HepG2 (cell line): Measurements from ENCODE around the gene NTN5. TPM values are rescaled to one million over a fixed set of nuclear protein-coding genes. Genes with fewer than 3 reads are reported as not detected.

Experiments used
- GABPA ChIP-seq, 2 experiments: IDR thresholded peaks; 2 replicates each; pipeline ENCODE4 v1.6.1; 2011 to 2016; ENCODE audit warnings: low read depth in 2 of 2, low read length in 1 of 2, missing biosample characterization in 1 of 2, missing genetic modification characterization in 1 of 2
- GTF2F1 ChIP-seq: fragments of 150-350 bp; IDR thresholded peaks from 2 replicates; pipeline ENCODE4 v1.6.1; 2014; ENCODE audit warnings: low read length
- HOXD1 ChIP-seq: sonication (generic); formaldehyde crosslinking; IDR thresholded peaks from 2 replicates; pipeline ENCODE4 v1.5.0; 2020; ENCODE audit warnings: missing genetic modification reagents
- KAT8 ChIP-seq: IDR thresholded peaks from 2 replicates; pipeline ENCODE4 v1.6.1; 2016; ENCODE audit warnings: missing genetic modification reagents, missing compliant biosample characterization
- KDM5A ChIP-seq: fragments of 200-600 bp; sonication (generic); IDR thresholded peaks from 2 replicates; pipeline ENCODE4 v1.7.0; 2018; ENCODE audit warnings: antibody characterized with exemption, mild to moderate bottlenecking, low read length, borderline replicate concordance
- MAZ ChIP-seq, 2 experiments: sonication (generic) in 1 of 2; formaldehyde crosslinking in 1 of 2; IDR thresholded peaks; 2 replicates each; pipeline versions ENCODE4 v1.5.0 to v1.6.1; 2012 to 2020; ENCODE audit warnings: low read depth in 2 of 2, mild to moderate bottlenecking in 2 of 2, borderline replicate concordance in 1 of 2, improper control_type of control experiment in 1 of 2, low read length in 1 of 2, missing genetic modification reagents in 1 of 2, moderate library complexity in 1 of 2
- RBM22 ChIP-seq: fragments of 200-400 bp; formaldehyde crosslinking; optimal IDR thresholded peaks from 2 replicates; pipeline ENCODE3; 2017; ENCODE audit warnings: mild to moderate bottlenecking, low read length, moderate library complexity
- SP1 ChIP-seq, 2 experiments: fragments of 450-650 bp in 1 of 2; sonication (generic) in 1 of 2; formaldehyde crosslinking in 1 of 2; IDR thresholded peaks; 2 replicates each; pipeline versions ENCODE4 v1.4.0 to v1.6.1; 2016 to 2020; ENCODE audit warnings: missing genetic modification reagents in 1 of 2
- ZBTB7A ChIP-seq: sonication (generic); formaldehyde crosslinking; IDR thresholded peaks from 2 replicates; pipeline ENCODE4 v1.8.0; 2022; ENCODE audit warnings: mild to moderate bottlenecking, missing genetic modification reagents
- ZC3H13 ChIP-seq: sonication (generic); formaldehyde crosslinking; IDR thresholded peaks from 2 replicates; pipeline ENCODE4 v1.8.1; 2023; ENCODE audit warnings: mild to moderate bottlenecking, missing genetic modification reagents, moderate library complexity
- ZNF317 ChIP-seq: sonication (generic); formaldehyde crosslinking; IDR thresholded peaks from 2 replicates; pipeline ENCODE4 v1.5.0; 2020; ENCODE audit warnings: mild to moderate bottlenecking, missing genetic modification reagents
- ZNF547 ChIP-seq: sonication (generic); formaldehyde crosslinking; IDR thresholded peaks from 2 replicates; pipeline ENCODE4 v1.5.1; 2020; ENCODE audit warnings: mild to moderate bottlenecking, missing genetic modification reagents
- polyA plus RNA-seq, 8 experiments: library from polyadenylated mRNA; depleted of rRNA in 3 of 8; stranded (reverse) in 7 of 8; unstranded in 1 of 8; fragments of >200 nt; fragmentation: Illumina TruSeq in 4 of 8; extraction: Trizol in 4 of 8; gene quantifications; 2 replicates each; pipeline versions ENCODE4 v1.2.1 to v1.2.3, GENCODE V29; 2011 to 2016; ENCODE audit warnings: low read depth in 4 of 8, missing spikeins in 1 of 8, mixed read lengths in 1 of 8; ENCODE audit not compliant: insufficient read depth in 1 of 8
- total RNA-seq, 5 experiments: library from RNA; depleted of rRNA; stranded (reverse); fragments of >200 nt; fragmentation: Illumina TruSeq; extraction: Trizol; gene quantifications; 2 replicates each; pipeline ENCODE4 v1.2.3, GENCODE V29; 2016; ENCODE audit warnings: low read depth in 1 of 5
- TF ChIP-seq, protein P1 (sequence below): sonication (generic); formaldehyde crosslinking; IDR thresholded peaks from 2 replicates; pipeline ENCODE4 v1.5.0; 2020; ENCODE audit warnings: missing genetic modification reagents
- TF ChIP-seq, protein P2 (sequence below): sonication (generic); formaldehyde crosslinking; IDR thresholded peaks from 2 replicates; pipeline ENCODE4 v1.5.1; 2020; ENCODE audit warnings: missing genetic modification reagents, mild to moderate bottlenecking, borderline replicate concordance
- TF ChIP-seq, protein P3 (sequence below): sonication (generic); formaldehyde crosslinking; IDR thresholded peaks from 2 replicates; pipeline ENCODE4 v1.5.1; 2020; ENCODE audit warnings: missing genetic modification reagents, mild to moderate bottlenecking, borderline replicate concordance
- TF ChIP-seq, protein P4 (sequence below): sonication (generic); formaldehyde crosslinking; IDR thresholded peaks from 2 replicates; pipeline ENCODE4 v1.4.0; 2020; ENCODE audit warnings: missing genetic modification reagents
- TF ChIP-seq, protein P5 (sequence below): IDR thresholded peaks from 2 replicates; pipeline ENCODE4 v1.6.1; 2018; ENCODE audit warnings: missing genetic modification reagents, mild to moderate bottlenecking, missing compliant biosample characterization

NTN5 gene
- total and polyA plus RNA-seq, 2 of the 13 experiments (the other 11 are each of a cell fraction or from before 2014, with no cell fraction given), result 0.05 TPM; not detected in 1

DNA sequence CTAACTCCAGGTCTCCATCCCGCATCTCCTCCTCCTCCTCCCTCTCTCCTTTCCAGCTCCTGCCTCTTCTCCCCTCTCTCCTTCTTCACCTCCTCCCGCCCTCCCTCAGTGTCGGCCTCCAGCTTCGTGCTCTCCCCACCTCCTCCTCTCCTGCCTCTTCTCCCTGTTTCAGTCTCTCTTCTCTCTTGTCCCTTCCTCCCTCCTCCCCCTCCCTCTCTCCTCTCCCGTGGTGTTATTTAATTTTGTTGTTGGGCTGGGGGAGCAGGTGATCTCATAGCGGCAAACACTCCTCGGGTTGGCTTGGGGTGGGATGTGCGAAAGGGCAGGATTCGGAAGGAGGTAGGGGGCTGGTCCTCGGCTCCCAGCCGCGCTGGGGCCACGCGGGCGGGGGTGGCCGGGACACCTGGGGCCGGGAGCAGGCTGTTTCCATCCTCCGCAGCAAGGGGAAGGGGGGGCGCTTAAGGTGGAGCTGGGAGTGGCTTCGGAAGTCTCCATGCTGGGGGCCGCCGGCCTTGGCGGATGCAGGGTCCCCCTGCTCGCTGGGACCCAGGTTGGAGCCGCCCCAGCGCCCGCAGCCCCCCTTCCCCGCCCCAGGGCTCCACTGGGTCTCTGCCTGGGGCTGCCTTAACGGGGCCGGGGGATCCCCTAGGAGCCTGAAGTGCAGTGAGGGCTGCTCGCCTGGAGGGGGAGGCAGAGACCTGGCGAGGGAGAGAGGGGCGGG, 26.7 kb downstream of the NTN5 start, which contains the start of gene CA11 (continued):
- TF ChIP-seq ZNF547 (CRISPR knock-in tag) (0 out of 2 replicates have a peak, but pooled peaks have one; percentile 29), HOXD1 (CRISPR knock-in tag) (no peak), GABPA (IDR thresholded peaks at IDR 0.05; ENCODE audit: low read depth, low read length) (no peak), GABPA (CRISPR knock-in tag; IDR thresholded peaks at IDR 0.05; ENCODE audit: low read depth) (no peak), ZNF317 (0 out of 2 replicates have a peak, but pooled peaks have one; percentile 21), MAZ (IDR thresholded peaks at IDR 0.05; ENCODE audit: borderline replicate concordance, low read depth, low read length) (peak; percentile 93), MAZ (CRISPR knock-in tag; IDR thresholded peaks at IDR 0.05; ENCODE audit: low read depth) (peak; percentile 76; the same call in 1 of the 2 replicates), GTF2F1 (no peak), RBM22 (no peak), SP1 (IDR thresholded peaks at IDR 0.05) (no peak), SP1 (CRISPR knock-in tag; IDR thresholded peaks at IDR 0.05) (peak; percentile 80), KDM5A (no peak), KAT8 (CRISPR knock-in tag) (0 out of 2 replicates have a peak, but pooled peaks have one; percentile 27), ZC3H13 (CRISPR knock-in tag) (0 out of 2 replicates have a peak, but pooled peaks have one; percentile 14), ZBTB7A (CRISPR knock-in tag) (peak; percentile 21; the same call in 1 of the 2 replicates)
- TF ChIP-seq, protein P1, sequence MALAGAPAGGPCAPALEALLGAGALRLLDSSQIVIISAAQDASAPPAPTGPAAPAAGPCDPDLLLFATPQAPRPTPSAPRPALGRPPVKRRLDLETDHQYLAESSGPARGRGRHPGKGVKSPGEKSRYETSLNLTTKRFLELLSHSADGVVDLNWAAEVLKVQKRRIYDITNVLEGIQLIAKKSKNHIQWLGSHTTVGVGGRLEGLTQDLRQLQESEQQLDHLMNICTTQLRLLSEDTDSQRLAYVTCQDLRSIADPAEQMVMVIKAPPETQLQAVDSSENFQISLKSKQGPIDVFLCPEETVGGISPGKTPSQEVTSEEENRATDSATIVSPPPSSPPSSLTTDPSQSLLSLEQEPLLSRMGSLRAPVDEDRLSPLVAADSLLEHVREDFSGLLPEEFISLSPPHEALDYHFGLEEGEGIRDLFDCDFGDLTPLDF, result no peak
- TF ChIP-seq, protein P2, sequence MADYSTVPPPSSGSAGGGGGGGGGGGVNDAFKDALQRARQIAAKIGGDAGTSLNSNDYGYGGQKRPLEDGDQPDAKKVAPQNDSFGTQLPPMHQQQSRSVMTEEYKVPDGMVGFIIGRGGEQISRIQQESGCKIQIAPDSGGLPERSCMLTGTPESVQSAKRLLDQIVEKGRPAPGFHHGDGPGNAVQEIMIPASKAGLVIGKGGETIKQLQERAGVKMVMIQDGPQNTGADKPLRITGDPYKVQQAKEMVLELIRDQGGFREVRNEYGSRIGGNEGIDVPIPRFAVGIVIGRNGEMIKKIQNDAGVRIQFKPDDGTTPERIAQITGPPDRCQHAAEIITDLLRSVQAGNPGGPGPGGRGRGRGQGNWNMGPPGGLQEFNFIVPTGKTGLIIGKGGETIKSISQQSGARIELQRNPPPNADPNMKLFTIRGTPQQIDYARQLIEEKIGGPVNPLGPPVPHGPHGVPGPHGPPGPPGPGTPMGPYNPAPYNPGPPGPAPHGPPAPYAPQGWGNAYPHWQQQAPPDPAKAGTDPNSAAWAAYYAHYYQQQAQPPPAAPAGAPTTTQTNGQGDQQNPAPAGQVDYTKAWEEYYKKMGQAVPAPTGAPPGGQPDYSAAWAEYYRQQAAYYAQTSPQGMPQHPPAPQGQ, result no peak
- TF ChIP-seq, protein P3, sequence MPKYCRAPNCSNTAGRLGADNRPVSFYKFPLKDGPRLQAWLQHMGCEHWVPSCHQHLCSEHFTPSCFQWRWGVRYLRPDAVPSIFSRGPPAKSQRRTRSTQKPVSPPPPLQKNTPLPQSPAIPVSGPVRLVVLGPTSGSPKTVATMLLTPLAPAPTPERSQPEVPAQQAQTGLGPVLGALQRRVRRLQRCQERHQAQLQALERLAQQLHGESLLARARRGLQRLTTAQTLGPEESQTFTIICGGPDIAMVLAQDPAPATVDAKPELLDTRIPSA (CRISPR knock-in tag), result no peak
- TF ChIP-seq, protein P4, sequence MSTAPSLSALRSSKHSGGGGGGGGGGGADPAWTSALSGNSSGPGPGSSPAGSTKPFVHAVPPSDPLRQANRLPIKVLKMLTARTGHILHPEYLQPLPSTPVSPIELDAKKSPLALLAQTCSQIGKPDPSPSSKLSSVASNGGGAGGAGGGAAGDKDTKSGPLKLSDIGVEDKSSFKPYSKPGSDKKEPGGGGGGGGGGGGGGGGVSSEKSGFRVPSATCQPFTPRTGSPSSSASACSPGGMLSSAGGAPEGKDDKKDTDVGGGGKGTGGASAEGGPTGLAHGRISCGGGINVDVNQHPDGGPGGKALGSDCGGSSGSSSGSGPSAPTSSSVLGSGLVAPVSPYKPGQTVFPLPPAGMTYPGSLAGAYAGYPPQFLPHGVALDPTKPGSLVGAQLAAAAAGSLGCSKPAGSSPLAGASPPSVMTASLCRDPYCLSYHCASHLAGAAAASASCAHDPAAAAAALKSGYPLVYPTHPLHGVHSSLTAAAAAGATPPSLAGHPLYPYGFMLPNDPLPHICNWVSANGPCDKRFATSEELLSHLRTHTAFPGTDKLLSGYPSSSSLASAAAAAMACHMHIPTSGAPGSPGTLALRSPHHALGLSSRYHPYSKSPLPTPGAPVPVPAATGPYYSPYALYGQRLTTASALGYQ, result no peak
- TF ChIP-seq, protein P5, sequence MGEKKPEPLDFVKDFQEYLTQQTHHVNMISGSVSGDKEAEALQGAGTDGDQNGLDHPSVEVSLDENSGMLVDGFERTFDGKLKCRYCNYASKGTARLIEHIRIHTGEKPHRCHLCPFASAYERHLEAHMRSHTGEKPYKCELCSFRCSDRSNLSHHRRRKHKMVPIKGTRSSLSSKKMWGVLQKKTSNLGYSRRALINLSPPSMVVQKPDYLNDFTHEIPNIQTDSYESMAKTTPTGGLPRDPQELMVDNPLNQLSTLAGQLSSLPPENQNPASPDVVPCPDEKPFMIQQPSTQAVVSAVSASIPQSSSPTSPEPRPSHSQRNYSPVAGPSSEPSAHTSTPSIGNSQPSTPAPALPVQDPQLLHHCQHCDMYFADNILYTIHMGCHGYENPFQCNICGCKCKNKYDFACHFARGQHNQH, result no peak
